ENCODE results near the gene TRAPPC13. TPM values are rescaled to one million over a fixed set of nuclear protein-coding genes. Genes with fewer than 3 reads are reported as not detected.
"Not testable (repeated sequence)": the region's sequence is repeated elsewhere in the genome, so short reads cannot be mapped to it uniquely, and the experiment has no call there.

The TRAPPC13 gene, protein sequence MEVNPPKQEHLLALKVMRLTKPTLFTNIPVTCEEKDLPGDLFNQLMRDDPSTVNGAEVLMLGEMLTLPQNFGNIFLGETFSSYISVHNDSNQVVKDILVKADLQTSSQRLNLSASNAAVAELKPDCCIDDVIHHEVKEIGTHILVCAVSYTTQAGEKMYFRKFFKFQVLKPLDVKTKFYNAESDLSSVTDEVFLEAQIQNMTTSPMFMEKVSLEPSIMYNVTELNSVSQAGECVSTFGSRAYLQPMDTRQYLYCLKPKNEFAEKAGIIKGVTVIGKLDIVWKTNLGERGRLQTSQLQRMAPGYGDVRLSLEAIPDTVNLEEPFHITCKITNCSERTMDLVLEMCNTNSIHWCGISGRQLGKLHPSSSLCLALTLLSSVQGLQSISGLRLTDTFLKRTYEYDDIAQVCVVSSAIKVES
- polyA plus RNA-seq, result 10 to 100 TPM in 2 of 3 donors, 1 to 10 TPM in 1; 6.4 to 12.2 (median 11.2) TPM

DNA sequence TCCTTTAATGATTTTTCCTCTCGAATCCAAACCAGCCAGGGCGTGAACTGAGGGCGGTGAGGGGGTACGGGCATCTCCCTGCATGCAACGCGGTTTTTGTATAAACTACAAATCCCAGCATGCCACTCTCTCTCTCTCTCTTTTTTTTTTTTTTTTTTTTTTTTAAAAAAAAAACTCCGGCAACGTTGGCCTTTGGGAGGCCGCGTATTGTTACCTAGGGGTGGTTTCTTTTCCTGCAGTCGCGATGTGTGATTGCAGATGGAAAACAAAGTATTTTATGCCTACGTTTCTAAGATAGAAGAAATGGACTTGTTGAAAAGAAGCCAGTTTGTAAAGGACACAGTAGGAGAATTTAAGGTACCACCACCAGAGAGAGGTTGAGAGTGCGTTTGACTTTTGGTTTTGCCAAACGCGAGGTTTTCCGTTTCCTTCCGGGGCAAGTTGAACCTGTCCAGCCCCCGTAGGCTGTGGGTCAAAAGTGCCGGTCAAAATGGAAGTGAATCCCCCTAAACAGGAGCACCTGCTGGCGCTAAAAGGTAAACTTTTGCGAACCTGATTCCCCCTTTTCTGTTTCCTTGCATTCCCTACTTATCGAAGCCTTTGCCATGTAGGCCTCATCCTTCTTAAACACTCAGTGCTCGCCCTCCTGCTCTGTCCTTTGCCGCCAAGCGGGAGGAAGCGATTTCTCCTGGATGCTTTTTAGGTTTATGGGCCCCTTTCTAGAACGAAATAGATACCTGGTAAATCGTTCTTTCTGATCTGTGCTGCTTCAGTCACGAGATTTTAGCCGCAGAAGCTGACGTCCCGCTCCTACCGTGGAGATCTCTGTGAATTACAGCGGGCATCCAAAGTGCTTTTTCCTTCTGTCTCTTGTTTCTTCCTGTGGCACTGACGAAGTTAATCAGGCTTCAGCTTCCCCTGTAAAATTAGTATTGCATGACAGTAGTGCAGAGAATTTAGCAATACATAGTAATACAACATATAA, at the start of gene TRAPPC13, which contains the start of gene SHLD3:
Gene TRAPPC13, plus strand, starts transcription at position 457 of the 985 bp plus-strand sequence. Its CDS starts 34 bp downstream, at position 491.
Gene SHLD3, plus strand, starts transcription at position 457 of the 985 bp plus-strand sequence. CDS start 4,561 bp downstream, outside the sequence.
- no peak within 1 kb of the TSS for H3K27ac ChIP-seq (ENCODE audit: low read depth, low read length)
- 0 to 1% (median 0%) methylated on average over 36 of the region's 36 CpGs for WGBS, 3 donors

DNA sequence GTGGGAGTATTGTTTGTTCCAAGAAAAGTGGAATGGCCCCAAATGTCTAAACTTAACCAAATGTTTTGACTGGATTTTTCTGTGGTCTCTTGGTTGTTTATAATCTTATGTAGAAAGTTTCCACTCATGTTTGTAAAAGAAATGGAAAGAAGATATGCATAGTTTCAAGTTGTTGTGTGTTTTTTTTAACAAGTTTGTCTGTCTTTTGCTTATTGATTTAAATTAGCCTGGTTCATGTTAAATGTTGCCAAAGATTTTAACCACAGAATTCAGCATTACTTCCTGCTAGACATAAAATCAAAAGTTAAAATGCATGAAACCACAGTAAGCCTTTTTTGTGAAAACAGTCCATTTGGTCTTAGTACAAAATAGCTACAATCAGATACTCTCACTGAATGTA, 47.7 kb upstream of the TRAPPC13 start:
- no peak overlapping the region for H3K27ac ChIP-seq (ENCODE audit: low read depth, low read length)

DNA sequence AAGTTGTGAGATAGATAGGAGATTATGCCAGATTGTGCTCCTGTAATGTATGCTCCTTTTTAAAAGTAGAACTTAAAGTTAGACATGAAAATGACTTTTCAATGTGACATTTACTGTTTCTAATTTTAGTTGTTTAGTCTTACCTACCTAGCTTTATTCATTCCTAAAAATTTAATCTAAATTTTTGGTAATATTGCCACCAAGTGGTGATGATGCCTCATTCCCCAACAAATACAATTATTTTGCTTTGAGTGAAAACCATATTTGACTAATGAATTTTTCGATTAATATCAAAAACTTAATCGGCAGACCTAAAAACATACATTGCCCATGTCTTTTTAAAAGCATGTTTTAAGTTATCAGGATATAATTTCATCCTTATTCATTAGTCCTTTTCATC, 36.1 kb upstream of the TRAPPC13 start:
- no peak overlapping the region for H3K27ac ChIP-seq (ENCODE audit: low read depth, low read length)
- WGBS, 3 donors, result 91 to 98% (median 97%) methylated on average over 2 of the region's 2 CpGs

GRCh38 chr5:65601761-65602160, 23.1 kb upstream of the TRAPPC13 start:
- WGBS, 3 donors, result 93 to 100% (median 96%) methylated on average over 1 of the region's 1 CpG

GRCh38 chr5:65611524-65611923, 13.3 kb upstream of the TRAPPC13 start:
- H3K27ac ChIP-seq (ENCODE audit: low read depth, low read length), result no peak overlapping the region
- WGBS, 3 donors, result 36 to 95% (median 89%) methylated on average over 3 of the region's 3 CpGs

More at GRCh38 chr5:65601761-65602160, 23.1 kb upstream of the TRAPPC13 start:
- not testable (repeated sequence) for H3K27ac ChIP-seq (ENCODE audit: low read depth, low read length)

DNA sequence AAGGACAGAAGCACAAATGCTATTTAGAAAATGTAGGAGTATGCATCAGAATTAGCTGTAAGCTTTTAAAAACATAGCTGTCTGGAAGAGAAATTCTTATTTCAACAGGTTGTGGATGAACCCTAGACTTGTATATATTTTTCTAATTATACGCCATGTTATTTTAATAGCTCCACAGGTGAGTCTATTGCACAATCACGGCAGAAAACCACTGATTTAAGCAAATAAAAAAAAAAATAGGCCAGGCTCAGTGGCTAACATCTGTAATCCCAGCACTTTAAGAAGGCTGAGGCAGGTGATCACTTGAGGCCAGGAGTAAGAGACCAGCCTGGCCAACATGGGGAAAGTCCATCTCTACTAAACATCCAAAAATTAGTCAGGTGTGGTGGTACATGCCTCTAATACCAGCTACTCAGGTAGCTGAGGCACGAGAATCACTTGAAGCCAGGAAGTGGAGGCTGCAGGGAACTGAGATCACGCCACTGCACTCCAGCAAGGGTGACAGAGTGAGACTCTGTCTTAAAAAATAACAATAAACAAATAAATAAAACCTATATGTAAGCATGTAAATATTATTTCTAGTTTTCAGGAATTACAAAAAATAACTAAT, 12.4 kb upstream of the TRAPPC13 start:
- no peak overlapping the region for H3K27ac ChIP-seq (ENCODE audit: low read depth, low read length)
- 67 to 90% (median 89%) methylated on average over 4 of the region's 4 CpGs for WGBS, 3 donors

DNA sequence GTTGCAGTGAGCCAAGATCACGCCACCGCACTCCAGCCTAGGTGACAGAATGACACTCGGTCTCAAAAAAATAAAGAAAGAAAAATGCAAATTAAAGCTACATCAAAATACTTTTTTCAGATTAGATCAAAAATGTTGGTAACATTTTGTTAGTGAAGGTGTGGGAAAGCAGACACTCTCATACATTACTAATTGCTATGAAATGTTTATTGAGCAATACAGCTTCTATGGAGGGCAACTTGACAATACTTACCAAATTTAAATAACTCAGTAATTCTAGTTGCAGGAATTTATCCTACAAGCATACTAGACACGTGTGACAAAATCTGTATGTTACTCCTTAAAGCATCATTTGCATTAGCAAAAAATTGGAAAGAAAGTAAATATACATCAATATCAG, 4.8 kb upstream of the TRAPPC13 start:
- WGBS, 3 donors, result 90% methylated on average over 4 of the region's 4 CpGs
- H3K27ac ChIP-seq (ENCODE audit: low read depth, low read length), result no peak overlapping the region

GRCh38 chr5:65621961-65622360, 2.9 kb upstream of the TRAPPC13 start:
- H3K27ac ChIP-seq (ENCODE audit: low read depth, low read length), result not testable (repeated sequence)
- 83 to 87% (median 84%) methylated on average over 4 of the region's 4 CpGs for WGBS, 3 donors

GRCh38 chr5:65623482-65623881, 1.3 kb upstream of the TRAPPC13 start:
- WGBS, 3 donors, result 4 to 8% (median 8%) methylated on average over 9 of the region's 9 CpGs
- H3K27ac ChIP-seq (ENCODE audit: low read depth, low read length), result no peak overlapping the region

DNA sequence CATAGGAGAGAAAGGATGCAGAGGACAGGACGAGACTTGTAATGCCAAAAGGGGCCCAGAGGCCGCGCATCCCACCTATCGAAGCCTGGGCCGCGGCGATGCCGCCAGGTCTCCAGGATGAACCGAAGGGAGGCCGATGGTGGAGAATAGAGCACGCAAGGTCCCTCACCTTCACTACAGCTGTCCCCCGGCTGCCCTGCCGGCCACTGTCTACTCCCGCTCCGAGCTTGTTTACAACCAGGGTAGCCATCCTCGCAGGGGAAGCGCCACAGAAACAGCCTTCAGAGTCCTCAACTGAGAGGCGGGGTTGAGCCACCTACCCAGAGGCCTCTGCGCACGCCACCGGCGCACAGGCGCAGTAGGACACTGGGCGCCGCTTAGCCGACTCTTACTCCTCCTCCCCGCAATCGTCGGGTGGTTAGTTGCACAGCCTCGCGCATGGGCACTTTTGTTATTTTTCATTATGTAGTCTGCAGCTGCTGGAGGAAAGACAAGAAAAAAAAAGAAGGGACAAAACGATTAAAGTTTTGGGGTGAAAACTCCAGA, 729 bp upstream of the TRAPPC13 start, which contains the start of gene TRIM23:
Gene TRIM23, minus strand, starts transcription at position 309 of the 546 bp plus-strand sequence. Its CDS starts 59 bp downstream, at position 250.
- 0 to 1% (median 0%) methylated on average over 32 of the region's 32 CpGs for WGBS, 3 donors
- no peak within 1 kb of the TSS for H3K27ac ChIP-seq (ENCODE audit: low read depth, low read length)

DNA sequence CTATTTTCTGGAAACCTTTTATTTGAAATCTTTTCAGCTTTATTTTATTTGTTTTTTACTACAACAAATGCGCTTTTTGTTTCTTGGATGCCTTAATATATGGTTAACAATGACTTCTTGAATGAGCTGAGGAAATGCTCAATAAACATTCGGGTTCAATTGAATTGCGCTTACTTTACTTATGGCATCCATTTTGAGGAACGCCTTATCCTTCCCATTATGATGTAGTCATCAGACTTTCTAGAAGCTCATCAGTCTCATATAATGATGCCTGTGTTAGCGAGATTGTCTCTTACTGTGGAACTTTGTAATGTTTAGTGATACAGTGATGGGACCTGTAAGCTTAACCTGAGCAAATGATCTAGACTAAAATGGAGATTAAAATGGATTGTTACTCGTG, 916 bp downstream of the TRAPPC13 start:
- no peak overlapping the region for H3K27ac ChIP-seq (ENCODE audit: low read depth, low read length)
- WGBS, 3 donors, result 53 to 63% (median 61%) methylated on average over 6 of the region's 6 CpGs

GRCh38 chr5:65630981-65631380, 6.2 kb downstream of the TRAPPC13 start:
- no peak overlapping the region for H3K27ac ChIP-seq (ENCODE audit: low read depth, low read length)

GRCh38 chr5:65640240-65640639, 15.4 kb downstream of the TRAPPC13 start:
- H3K27ac ChIP-seq (ENCODE audit: low read depth, low read length), result no peak overlapping the region
- 94 to 97% (median 95%) methylated on average over 4 of the region's 4 CpGs for WGBS, 3 donors

GRCh38 chr5:65646938-65647337, 22.1 kb downstream of the TRAPPC13 start:
- no peak overlapping the region for H3K27ac ChIP-seq (ENCODE audit: low read depth, low read length)
- WGBS, 3 donors, result 71 to 93% (median 90%) methylated on average over 2 of the region's 2 CpGs

DNA sequence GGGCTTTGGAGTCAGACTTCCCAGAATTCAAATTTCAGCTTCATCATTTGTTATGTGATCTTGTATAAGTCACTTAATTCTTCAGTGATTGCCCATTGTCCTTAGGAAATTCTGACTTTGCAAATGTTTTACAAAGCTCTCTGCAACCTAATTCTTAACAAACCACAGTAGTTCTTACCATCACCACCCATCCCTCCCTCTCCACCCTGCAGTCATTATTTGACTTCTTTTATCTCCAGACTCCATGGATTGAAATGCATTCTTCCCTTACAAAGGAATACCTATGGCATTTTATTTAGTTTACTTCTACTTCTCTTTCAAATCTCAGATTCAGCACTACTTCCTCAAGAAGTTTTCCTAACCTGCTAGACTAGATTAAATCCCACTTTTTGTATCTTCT, 23.1 kb downstream of the TRAPPC13 start:
- H3K27ac ChIP-seq (ENCODE audit: low read depth, low read length), result no peak overlapping the region

DNA sequence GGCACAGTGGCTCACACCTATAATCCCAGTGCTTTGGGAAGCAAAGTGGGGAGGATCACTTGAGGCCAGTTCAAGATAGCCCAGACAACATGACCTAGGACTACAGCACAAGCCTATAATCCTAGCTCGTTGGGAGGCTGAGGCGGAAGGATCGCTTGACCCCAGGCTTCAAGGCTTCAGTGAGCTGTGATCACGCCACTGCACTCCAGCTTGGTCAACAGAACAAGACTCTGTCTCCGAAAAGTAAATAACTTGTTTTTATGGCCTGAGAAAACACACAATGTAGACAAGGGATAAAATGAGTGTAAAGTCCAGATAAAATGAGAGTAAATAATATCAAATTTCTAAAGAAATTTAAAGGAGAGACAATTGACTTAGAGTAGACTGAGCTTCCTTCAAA, 26.3 kb downstream of the TRAPPC13 start:
- H3K27ac ChIP-seq (ENCODE audit: low read depth, low read length), result no peak overlapping the region
- WGBS, 3 donors, result 65 to 93% (median 75%) methylated on average over 5 of the region's 5 CpGs

GRCh38 chr5:65654713-65655112, 29.9 kb downstream of the TRAPPC13 start:
- H3K27ac ChIP-seq (ENCODE audit: low read depth, low read length), result no peak overlapping the region
- 79 to 88% (median 85%) methylated on average over 2 of the region's 2 CpGs for WGBS, 3 donors

GRCh38 chr5:65663804-65664521, 39.1 kb downstream of the TRAPPC13 start:
- no peak overlapping the region for H3K27ac ChIP-seq (ENCODE audit: low read depth, low read length)
- 79 to 97% (median 87%) methylated on average over 1 of the region's 1 CpG for WGBS, 3 donors

All from adipose tissue (tissue), 3 donors.